BLaER1 treated with 17β-estradiol and CSF1 and Interleukin-3, amounts not matched to agents 10 nM and 100 nM (cell line): ENCODE data around the gene TEPSIN.

Experiments used
- H3K27ac ChIP-seq, 11 experiments: shearing (Covaris generic); formaldehyde crosslinking; 2 replicates each; pipeline ENCODE4 v1.8.1; 2022
- H3K27me3 ChIP-seq, 11 experiments: shearing (Covaris generic); formaldehyde crosslinking; 2 replicates each; pipeline ENCODE4 v1.8.1; 2022
- H3K36me3 ChIP-seq, 11 experiments: shearing (Covaris generic); formaldehyde crosslinking; 2 replicates each; pipeline ENCODE4 v1.8.1; 2022
- H3K4me1 ChIP-seq, 10 experiments: shearing (Covaris generic); formaldehyde crosslinking; 2 replicates each; pipeline ENCODE4 v1.8.1; 2022
- H3K4me2 ChIP-seq, 11 experiments: shearing (Covaris generic); formaldehyde crosslinking; 2 replicates each; pipeline ENCODE4 v1.8.1; 2022
- H3K4me3 ChIP-seq, 10 experiments: shearing (Covaris generic); formaldehyde crosslinking; 2 replicates each; pipeline ENCODE4 v1.8.1; 2022
- H3K9ac ChIP-seq, 11 experiments: shearing (Covaris generic); formaldehyde crosslinking; 2 replicates each; pipeline ENCODE4 v1.8.1; 2022
- H3K9me3 ChIP-seq, 11 experiments: shearing (Covaris generic); formaldehyde crosslinking; replicated peaks in 1 of 11; 2 replicates each; pipeline ENCODE4 v1.8.1; 2022
- H4K20me1 ChIP-seq, 11 experiments: shearing (Covaris generic); formaldehyde crosslinking; 2 replicates each; pipeline ENCODE4 v1.8.1; 2022
- Cebpa-rat ChIP-seq, 11 experiments: shearing (Covaris generic); IDR thresholded peaks; 2 replicates each; pipeline ENCODE4 v1.8.1; 2022

The TEPSIN gene

DNA sequence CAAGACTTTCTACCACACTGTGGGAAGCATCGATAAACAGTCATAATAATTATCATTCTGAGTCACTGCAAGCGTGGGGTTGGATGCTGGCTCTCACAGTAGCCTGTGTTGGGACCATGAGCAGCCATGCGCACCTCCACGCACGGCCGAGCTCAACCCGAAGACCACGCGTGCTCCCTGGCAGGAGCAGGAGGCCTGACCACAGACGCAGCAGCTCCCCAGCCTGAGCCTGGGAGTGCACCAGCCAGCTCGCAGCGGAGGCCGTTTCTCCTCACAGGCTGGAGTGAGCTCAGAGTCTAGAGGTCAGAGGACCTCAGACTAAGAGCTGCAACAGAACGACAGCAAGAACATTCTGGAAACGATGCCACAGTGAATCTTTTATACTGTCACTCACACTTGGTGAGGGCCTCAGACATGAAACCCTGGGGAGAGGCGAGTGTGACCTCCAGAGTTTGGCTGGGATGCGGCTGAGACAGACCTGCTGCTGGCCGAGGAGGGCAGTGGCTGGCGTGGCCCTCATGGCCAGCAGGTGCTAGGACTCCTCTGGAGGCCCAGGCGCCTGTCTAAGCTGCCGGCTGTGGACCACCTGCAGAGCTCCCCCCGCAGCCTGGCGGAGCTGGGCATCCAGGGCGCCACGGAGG is 6.3 kb upstream of the TEPSIN start:
- Histone ChIP-seq H3K9ac (peak overlapping the region in 5 of 11 experiments; percentile 1 to 27 (median 13); a peak in 2 of 22 replicates), H3K27me3 (peaks cover 0 to 3% (median 0%) of the 10 kb centered on the region in 11 experiments; a peak in 2 of 22 replicates), H3K36me3 (peaks cover 19 to 58% (median 31%) of the 10 kb centered on the region in 11 experiments; a peak in 21 of 22 replicates), H3K4me2 (peak overlapping the region in 7 of 11 experiments; percentile 15 to 59 (median 44); a peak in 12 of 22 replicates), H3K4me1 (peaks cover 11 to 54% (median 45%) of the 10 kb centered on the region in 10 experiments), H4K20me1 (peaks cover 4 to 87% (median 72%) of the 10 kb centered on the region in 11 experiments; a peak in 21 of 22 replicates), H3K9me3 (peaks cover 0 to 7% (median 0%) of the 10 kb centered on the region in 11 experiments; a peak in 6 of 22 replicates), H3K4me3 (no peak overlapping the region), H3K27ac (no peak overlapping the region)
- no peak for TF ChIP-seq Cebpa-rat (IDR thresholded peaks at IDR 0.05)

DNA sequence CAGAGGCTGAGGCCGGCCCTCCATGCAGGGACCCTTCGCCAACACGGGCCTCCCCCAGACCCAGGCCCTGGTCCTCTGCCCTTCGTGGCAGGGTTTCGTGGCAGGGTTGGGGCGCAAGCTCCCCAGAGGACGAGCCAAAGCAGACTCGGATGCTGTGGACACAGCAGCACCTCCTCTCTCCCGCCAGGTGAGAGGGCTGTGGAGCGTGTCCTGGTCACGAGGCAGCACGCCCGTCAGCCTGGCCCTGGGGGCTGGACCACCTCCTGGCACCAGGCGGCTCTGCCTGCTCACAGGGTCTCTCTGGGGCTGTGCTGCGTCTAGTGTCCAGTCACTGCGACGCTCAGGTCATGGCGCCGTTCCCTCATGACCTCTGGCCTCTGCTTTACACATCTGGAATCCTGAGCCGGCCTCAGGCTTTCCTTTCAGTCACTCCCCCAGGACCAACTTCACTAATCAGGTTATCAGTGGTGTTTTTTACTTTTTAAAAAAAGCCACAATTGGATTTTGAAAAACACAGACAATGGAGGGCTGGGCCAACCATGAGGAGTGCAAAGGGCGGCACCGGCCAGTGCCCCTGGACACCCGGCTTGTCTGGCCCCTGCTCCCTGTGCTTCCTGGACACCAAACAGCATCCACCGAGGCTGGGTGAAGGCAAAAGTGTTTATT is 5.6 kb upstream of the TEPSIN start:
- H3K27me3 ChIP-seq = peaks cover 0 to 2% (median 0%) of the 10 kb centered on the region in 11 experiments; a peak in 1 of 22 replicates
- peak overlapping the region in 6 of 11 experiments; percentile 39 to 59 (median 50); a peak in 11 of 22 replicates for H3K4me2 ChIP-seq
- peaks cover 0 to 3% (median 0%) of the 10 kb centered on the region in 11 experiments; a peak in 6 of 22 replicates for H3K9me3 ChIP-seq
- H4K20me1 ChIP-seq = peaks cover 4 to 87% (median 67%) of the 10 kb centered on the region in 11 experiments; a peak in 21 of 22 replicates
- H3K9ac ChIP-seq = peak overlapping the region in 4 of 11 experiments; percentile 1 to 27 (median 10); a peak in 2 of 22 replicates
- no peak overlapping the region for H3K4me3 ChIP-seq
- no peak overlapping the region for H3K27ac ChIP-seq
- peaks cover 12 to 51% (median 24%) of the 10 kb centered on the region in 11 experiments; a peak in 21 of 22 replicates for H3K36me3 ChIP-seq
- no peak for TF ChIP-seq Cebpa-rat (IDR thresholded peaks at IDR 0.05)
- H3K4me1 ChIP-seq = peaks cover 15 to 51% (median 46%) of the 10 kb centered on the region in 10 experiments

DNA sequence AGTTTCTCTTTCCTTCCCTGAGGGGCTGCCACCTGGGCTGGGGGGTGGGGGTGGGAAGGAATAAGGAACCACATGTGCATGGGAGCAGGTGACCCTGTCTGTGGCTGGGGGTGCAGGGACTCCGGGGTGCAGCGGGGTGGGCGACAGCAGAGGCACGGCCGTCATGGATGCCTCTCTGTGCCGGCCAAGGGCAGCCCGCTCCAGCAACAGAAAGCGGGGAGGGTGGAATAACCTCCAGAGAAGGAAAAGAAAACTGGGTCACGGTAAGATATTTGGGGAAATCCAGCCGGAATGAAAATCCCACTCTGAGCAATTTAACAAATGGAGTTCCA is 4.4 kb upstream of the TEPSIN start:
- no peak overlapping the region for H3K27ac ChIP-seq
- H3K9ac ChIP-seq = no peak overlapping the region
- no peak overlapping the region for H3K4me3 ChIP-seq
- H3K36me3 ChIP-seq = peaks cover 12 to 47% (median 24%) of the 10 kb centered on the region in 11 experiments; a peak in 20 of 22 replicates
- peaks cover 4 to 86% (median 67%) of the 10 kb centered on the region in 11 experiments; a peak in 21 of 22 replicates for H4K20me1 ChIP-seq
- no peaks in the 10 kb centered on the region for H3K9me3 ChIP-seq
- H3K4me2 ChIP-seq = no peak overlapping the region
- no peak for TF ChIP-seq Cebpa-rat (IDR thresholded peaks at IDR 0.05)
- peaks cover 15 to 51% (median 47%) of the 10 kb centered on the region in 10 experiments for H3K4me1 ChIP-seq
- H3K27me3 ChIP-seq = no peaks in the 10 kb centered on the region

DNA sequence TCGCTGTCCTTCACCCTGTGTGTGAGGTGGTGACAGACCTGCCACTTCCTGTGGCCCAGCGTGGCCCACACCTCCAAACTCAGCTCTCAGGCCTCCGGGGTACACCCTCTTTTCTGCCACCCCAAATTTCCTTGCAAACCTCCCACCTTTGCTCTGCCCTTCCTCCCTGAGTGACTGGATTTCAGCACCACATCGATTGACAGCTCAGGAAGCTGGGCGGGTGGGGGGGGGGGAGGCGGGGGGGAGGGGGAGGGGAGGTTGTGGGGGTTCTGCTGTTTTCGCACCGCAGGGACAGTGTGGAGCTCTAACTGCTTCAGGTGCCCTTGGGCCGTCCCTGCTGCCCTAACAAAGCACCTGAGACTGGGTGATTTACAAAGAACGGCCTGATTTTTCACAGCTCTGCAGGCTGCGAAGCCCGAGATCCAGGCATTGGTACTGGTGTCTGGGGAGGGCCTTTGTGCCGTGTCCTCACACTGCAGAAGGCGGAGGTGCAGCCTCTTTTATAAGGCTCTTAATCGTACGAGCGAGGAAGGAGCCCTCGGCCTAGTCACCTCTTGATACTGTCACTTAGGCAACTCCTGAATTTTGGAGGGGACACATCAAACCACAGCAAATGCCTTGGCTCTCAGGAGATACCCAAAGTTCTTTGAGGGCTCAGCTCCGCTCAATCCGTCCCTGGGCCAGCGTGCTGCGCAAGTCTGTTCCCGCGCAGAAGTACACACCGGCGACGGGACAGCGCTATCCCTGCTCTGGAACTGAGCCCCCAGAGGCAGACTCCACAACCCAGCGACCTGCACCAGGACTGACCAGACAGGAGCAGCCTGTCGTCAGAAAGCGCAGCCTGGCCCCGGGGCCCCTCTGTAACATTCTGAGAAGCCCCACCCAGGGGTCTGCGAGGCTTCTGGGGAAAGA is 3.8 kb upstream of the TEPSIN start:
- TF ChIP-seq Cebpa-rat (IDR thresholded peaks at IDR 0.05) = no peak
- no peak overlapping the region for H3K4me3 ChIP-seq
- H3K4me1 ChIP-seq = peaks cover 21 to 57% (median 53%) of the 10 kb centered on the region in 10 experiments
- H3K9me3 ChIP-seq = no peaks in the 10 kb centered on the region
- no peaks in the 10 kb centered on the region for H3K27me3 ChIP-seq
- peaks cover 6 to 86% (median 73%) of the 10 kb centered on the region in 11 experiments; a peak in 21 of 22 replicates for H4K20me1 ChIP-seq
- no peak overlapping the region for H3K27ac ChIP-seq
- no peak overlapping the region for H3K9ac ChIP-seq
- peak overlapping the region in 5 of 11 experiments; percentile 4 to 93 (median 18); a peak in 4 of 22 replicates for H3K4me2 ChIP-seq
- peaks cover 12 to 47% (median 24%) of the 10 kb centered on the region in 11 experiments; a peak in 20 of 22 replicates for H3K36me3 ChIP-seq

DNA sequence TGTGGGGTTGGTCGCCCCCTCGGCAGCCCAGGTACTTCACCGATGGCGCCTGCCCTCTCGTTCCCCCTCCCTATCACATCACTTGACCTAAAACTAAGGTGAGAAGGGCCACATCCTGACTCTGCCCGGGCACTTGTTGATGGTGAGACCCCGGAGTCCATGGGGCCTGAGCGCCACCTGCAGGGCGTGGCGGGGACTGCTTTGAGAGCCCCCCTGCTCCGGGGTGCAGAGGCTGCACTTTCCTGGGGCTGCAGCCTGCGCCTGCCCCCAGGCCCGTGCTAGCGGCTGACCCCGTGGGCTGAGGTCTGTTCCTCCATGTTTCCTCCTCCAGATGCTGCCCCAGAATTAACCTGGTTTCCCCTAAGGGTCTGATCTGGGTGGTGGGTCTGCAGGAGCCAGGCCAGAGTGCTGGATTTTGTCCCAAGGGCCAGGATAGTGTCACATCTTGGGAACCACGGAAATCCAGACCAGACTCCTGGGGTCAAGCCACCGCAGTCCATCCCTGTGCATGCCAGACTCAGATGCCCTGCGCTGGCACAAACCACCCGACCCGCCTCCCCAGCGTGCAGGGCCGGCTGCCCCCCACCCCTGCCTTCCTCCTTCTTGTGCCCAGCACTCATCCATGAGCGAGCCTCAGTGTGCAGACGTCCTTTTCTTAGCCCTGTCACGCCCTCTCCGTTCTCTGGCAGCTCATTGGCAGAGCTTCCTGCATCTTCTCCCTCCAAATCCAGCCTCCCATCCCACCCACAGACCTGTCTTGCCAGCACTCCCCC is 3.0 kb upstream of the TEPSIN start:
- no peak overlapping the region for H3K27ac ChIP-seq
- 0 out of 20 replicates have a peak overlapping the region, but pooled peaks of 1 of the 10 experiments have one; percentile 99 for H3K4me3 ChIP-seq
- no peak overlapping the region; a peak in 1 of 22 replicates for H3K9ac ChIP-seq
- H3K27me3 ChIP-seq = no peaks in the 10 kb centered on the region
- no peak for TF ChIP-seq Cebpa-rat (IDR thresholded peaks at IDR 0.05)
- H3K36me3 ChIP-seq = peaks cover 12 to 45% (median 25%) of the 10 kb centered on the region in 11 experiments; a peak in 20 of 22 replicates
- H3K4me1 ChIP-seq = peaks cover 29 to 66% (median 62%) of the 10 kb centered on the region in 10 experiments
- H4K20me1 ChIP-seq = peaks cover 14 to 88% (median 74%) of the 10 kb centered on the region in 11 experiments; a peak in 21 of 22 replicates
- no peaks in the 10 kb centered on the region for H3K9me3 ChIP-seq
- peak overlapping the region in 8 of 11 experiments; percentile 18 to 99 (median 96); a peak in 14 of 22 replicates for H3K4me2 ChIP-seq

DNA sequence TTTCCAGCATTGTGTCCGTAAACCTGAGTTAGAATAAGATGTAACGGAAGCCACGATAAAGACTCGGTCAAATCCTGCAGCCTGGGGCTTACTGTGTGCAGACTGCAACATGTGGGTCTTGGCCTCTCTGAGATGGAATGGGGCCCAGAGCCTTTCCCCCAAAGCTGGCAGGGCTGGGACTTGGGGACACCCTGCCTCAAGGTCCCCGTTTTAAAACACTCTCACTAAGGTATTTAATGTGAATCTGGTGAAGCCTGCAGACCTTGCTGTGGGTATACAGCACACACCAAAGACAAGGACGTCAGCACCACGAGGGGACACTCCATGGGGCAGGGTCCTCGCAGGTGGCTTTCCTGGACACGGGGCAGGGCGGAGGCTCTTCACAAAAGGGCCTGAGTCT is 2.3 kb upstream of the TEPSIN start:
- H4K20me1 ChIP-seq = peaks cover 21 to 88% (median 74%) of the 10 kb centered on the region in 11 experiments; a peak in 21 of 22 replicates
- peak overlapping the region; percentile 89 to 99 (median 94); a peak in 21 of 22 replicates for H3K4me2 ChIP-seq
- H3K4me3 ChIP-seq = peak overlapping the region in 3 of 10 experiments; percentile 94 to 99 (median 98); a peak in 3 of 20 replicates
- peaks cover 35 to 67% (median 63%) of the 10 kb centered on the region in 10 experiments for H3K4me1 ChIP-seq
- H3K27ac ChIP-seq = no peak overlapping the region
- peaks cover 12 to 45% (median 25%) of the 10 kb centered on the region in 11 experiments; a peak in 21 of 22 replicates for H3K36me3 ChIP-seq
- H3K9me3 ChIP-seq = no peaks in the 10 kb centered on the region
- TF ChIP-seq Cebpa-rat (IDR thresholded peaks at IDR 0.05) = no peak
- H3K9ac ChIP-seq = peak overlapping the region in 7 of 11 experiments; percentile 88 to 96 (median 92); a peak in 7 of 22 replicates
- H3K27me3 ChIP-seq = no peaks in the 10 kb centered on the region

DNA sequence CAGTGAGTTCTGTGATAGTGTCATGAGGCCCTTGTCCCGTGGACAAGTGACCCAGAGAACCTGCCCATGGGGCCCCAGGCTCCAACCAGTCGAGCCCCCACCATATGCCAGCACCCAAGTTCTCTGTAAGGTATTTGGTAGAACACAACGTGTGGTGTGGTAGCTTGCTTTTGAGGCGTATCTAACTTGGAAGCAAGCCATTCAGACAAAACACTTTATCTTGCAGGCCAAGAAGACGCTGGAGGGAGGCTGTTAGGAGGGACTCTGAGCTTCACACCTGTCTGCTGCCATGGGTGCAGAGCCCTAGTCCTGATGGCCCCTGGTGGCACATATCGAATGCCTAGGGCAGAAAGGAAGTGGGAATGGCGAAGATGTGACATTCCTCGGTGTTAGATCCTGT is 1.9 kb upstream of the TEPSIN start:
- Histone ChIP-seq H3K4me1 (peaks cover 38 to 62% (median 59%) of the 10 kb centered on the region in 10 experiments), H3K27ac (peak overlapping the region in 1 of 11 experiments; percentile 93; a peak in 1 of 22 replicates), H3K27me3 (no peaks in the 10 kb centered on the region), H4K20me1 (peaks cover 25 to 88% (median 71%) of the 10 kb centered on the region in 11 experiments; a peak in 21 of 22 replicates), H3K9me3 (no peaks in the 10 kb centered on the region), H3K4me3 (peak overlapping the region; percentile 83 to 99 (median 95); a peak in 18 of 20 replicates), H3K36me3 (peaks cover 12 to 44% (median 27%) of the 10 kb centered on the region in 11 experiments; a peak in 21 of 22 replicates), H3K4me2 (peak overlapping the region; percentile 89 to 99 (median 94)), H3K9ac (peak overlapping the region; percentile 88 to 96 (median 92); a peak in 20 of 22 replicates)
- no peak for TF ChIP-seq Cebpa-rat (IDR thresholded peaks at IDR 0.05)
